ENCODE results near the gene PRDM12.
"Not testable (repeated sequence)": the region's sequence is repeated elsewhere in the genome, so short reads cannot be mapped to it uniquely, and the experiment has no call there.

Gene PRDM12

DNA sequence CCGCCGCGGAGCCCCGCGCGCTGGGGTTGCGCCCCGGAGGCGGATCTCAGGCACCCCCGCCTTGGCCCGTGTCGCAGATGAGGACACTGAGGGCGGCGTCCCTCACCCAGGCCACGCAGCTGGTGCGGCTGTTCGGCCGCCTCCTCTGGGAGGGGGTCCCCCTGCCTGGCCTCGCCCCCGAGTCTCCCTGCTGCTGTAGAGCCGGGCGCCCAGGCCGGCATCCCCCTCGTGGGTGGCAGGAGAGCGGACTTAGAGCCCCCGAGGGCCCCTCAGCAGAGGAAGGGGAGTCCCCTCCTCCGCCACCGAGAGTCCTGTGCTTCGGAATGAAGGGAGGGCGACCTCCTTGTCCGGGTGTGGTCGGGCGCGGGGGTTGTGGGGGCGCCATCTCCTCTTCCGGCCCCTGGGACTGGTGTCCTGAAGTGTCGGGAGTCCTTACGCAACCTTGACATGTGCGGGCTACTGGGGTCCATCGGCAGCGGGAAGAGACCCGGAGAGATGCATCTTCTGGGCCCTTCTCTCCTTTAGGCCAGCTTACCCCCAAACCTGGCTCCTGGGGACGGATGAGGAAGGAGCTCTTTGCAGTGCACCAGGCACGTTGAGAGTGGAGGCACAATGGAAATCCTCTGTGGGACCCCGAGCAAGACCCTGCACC lies 17.5 kb downstream of the PRDM12 start:
- ChIA-PET CTCF (interaction anchor here (0.8 to 11.6 kb wide), 33 partner anchors 9 to 557 kb away, joined by 3 to 414 read pairs (median 5); partner anchors contain the start of genes EXOSC2 and PRDM12), POLR2A (interaction anchor here (0.9 to 1.0 kb wide), 2 partner anchors 102 to 222 kb away, joined by 3 to 4 read pairs; partner anchors contain the start of gene FUBP3)
- H3K4me3 ChIP-seq (ENCODE audit: low read depth, low read length) = peak overlapping the region; percentile 49
- no peak for DNase-seq (ENCODE audit: low read depth, low spot score)
- TF ChIP-seq, protein P1, sequence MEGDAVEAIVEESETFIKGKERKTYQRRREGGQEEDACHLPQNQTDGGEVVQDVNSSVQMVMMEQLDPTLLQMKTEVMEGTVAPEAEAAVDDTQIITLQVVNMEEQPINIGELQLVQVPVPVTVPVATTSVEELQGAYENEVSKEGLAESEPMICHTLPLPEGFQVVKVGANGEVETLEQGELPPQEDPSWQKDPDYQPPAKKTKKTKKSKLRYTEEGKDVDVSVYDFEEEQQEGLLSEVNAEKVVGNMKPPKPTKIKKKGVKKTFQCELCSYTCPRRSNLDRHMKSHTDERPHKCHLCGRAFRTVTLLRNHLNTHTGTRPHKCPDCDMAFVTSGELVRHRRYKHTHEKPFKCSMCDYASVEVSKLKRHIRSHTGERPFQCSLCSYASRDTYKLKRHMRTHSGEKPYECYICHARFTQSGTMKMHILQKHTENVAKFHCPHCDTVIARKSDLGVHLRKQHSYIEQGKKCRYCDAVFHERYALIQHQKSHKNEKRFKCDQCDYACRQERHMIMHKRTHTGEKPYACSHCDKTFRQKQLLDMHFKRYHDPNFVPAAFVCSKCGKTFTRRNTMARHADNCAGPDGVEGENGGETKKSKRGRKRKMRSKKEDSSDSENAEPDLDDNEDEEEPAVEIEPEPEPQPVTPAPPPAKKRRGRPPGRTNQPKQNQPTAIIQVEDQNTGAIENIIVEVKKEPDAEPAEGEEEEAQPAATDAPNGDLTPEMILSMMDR (IDR thresholded peaks at IDR 0.05; ENCODE audit: insufficient read depth, low read length, missing control alignments) = no peak

DNA sequence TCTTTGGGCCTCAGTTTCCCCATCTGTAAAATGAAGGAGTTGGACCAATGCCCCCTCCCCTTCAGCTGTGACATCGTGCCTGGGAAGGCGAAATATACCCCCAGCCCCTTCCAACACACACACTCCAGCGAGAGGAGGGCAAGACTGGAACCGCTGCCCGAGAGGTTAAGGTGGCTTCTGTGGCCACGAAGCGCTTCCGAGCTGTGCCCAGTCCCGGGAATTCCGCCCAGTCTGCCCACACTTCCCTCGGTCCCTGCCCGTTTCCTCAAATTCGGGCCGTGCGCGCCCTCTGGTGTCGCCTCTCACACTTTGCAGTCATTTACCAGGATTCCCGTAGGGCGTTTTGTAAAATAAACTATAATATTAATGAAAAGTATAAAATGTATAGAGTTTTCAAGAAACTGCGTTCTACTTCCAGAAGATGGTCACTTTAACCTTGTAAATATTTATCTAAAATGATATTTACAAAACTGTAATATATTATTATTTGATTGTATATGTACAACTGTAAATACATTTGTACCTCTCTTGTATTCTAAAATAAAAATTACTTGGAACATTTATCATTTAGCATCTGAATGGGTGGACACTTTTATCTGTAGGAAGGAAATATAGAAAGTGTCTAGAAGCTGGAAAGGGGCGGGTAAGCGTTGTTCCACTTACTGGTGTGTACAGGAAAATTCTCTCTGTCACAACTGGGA lies 18.2 kb downstream of the PRDM12 start:
- CTCF ChIA-PET = interaction anchor here (0.6 to 11.6 kb wide), 48 partner anchors 8 to 834 kb away, joined by 3 to 414 read pairs (median 3); partner anchors contain the start of genes EXOSC2 and PRDM12
- no peak for DNase-seq (ENCODE audit: low read depth, low spot score)
- H3K4me3 ChIP-seq (ENCODE audit: low read depth, low read length) = peak overlapping the region; percentile 39
- POLR2A ChIA-PET = interaction anchor here (0.9 to 1.0 kb wide), 2 partner anchors 103 to 222 kb away, joined by 3 to 4 read pairs; partner anchors contain the start of gene FUBP3
- TF ChIP-seq, protein P1 (IDR thresholded peaks at IDR 0.05; ENCODE audit: insufficient read depth, low read length, missing control alignments) = peak; percentile 77

DNA sequence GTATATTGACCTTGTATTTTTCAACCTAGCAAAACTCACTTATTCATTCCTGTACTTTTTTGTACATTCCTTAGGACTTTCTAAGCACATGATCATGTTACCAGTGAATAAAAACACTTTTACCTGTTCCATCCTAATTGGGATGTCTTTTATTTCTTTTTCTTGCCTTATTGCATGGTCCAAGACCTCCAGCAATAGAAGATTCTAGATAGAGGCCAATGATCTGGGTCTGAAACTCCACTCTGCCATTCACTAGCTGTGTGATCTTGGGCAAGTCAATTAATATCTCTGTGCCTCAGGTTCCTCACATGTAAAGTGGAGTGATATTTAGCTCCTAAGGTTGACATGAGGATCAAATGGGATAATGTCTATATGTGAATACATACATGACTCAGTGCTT lies 20.7 kb downstream of the PRDM12 start:
- H3K4me3 ChIP-seq (ENCODE audit: low read depth, low read length) = no peak overlapping the region
- POLR2A ChIA-PET = no interaction called here
- TF ChIP-seq, protein P1 (IDR thresholded peaks at IDR 0.05; ENCODE audit: insufficient read depth, low read length, missing control alignments) = no peak
- no peak for DNase-seq (ENCODE audit: low read depth, low spot score)
- CTCF ChIA-PET = interaction anchor here (0.8 to 11.6 kb wide), 14 partner anchors 10 to 326 kb away, joined by 3 to 414 read pairs (median 4); no protein-coding TSS in a partner anchor

DNA sequence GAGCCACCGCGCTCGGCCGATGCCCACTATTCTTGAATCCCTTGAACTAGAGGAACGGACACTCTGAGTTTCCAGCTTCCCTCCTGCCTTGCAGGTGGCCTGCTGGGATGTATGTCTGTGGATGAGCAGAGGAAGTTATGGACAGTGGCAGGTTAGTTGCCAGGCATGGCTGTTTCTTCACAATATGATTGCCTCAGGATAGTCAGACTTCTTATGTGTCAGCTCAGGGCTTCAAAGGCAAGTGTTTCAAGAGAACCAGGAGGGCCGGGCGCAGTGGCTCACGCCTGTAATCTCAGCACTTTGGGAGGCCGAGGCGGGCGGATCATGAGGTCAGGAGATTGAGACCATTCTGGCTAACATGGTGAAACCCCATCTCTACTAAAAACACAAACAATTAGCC lies 21.6 kb downstream of the PRDM12 start:
- CTCF ChIA-PET = interaction anchor here (0.6 to 11.6 kb wide), 11 partner anchors 11 to 841 kb away, joined by 3 to 414 read pairs (median 4); no protein-coding TSS in a partner anchor
- POLR2A ChIA-PET = not testable (repeated sequence)

DNA sequence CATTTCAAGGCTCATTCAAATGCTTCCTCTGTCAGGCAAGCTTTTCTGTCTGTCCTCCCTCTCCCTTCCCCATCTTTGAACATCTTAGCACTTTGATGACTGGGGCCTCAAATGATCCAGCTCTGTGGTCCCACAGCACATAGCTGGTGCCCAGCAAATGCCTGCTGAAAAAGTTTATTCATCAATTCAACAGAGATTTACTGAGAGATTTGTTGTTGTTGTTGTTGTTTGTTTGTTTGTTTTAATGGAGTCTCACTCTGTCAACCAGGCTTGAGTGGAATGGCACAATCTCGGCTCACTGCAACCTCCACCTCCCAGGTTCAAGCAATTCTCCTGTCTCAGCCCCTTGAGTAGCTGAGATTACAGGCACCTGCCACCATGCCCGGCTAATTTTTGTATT lies 23.2 kb downstream of the PRDM12 start:
- ChIA-PET POLR2A (no interaction called here), CTCF (interaction anchor here (1.6 to 11.6 kb wide), 3 partner anchors 13 to 220 kb away, joined by 7 to 414 read pairs (median 7); no protein-coding TSS in a partner anchor)
- no peak for DNase-seq (ENCODE audit: low read depth, low spot score)
- TF ChIP-seq, protein P1 (IDR thresholded peaks at IDR 0.05; ENCODE audit: insufficient read depth, low read length, missing control alignments) = no peak
- no peak overlapping the region for H3K4me3 ChIP-seq (ENCODE audit: low read depth, low read length)

More for the DNA sequence above, 21.6 kb downstream of the PRDM12 start:
- DNase-seq (ENCODE audit: low read depth, low spot score); H3K4me3 ChIP-seq (ENCODE audit: low read depth, low read length): not testable (repeated sequence)

DNA sequence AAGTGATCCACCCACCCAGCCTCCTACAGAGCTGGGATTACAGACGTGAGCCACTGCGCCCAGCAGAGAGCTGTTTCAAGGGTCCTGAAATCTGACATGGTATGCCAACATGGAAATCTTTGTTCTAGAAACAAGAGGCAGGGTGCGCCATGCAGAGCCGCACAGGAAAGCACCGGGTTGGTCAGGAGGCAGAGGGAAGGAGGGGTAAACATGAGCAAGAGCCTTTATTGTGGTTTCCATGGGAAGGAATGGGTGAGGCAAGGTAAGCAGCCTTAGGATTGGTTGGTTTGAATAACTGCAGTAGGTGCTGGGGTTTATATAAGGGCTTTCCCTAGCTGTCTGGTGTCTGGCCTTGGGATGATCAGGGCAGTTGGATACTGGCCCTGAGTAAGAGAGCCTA lies 23.7 kb downstream of the PRDM12 start:
- TF ChIP-seq, protein P1 (IDR thresholded peaks at IDR 0.05; ENCODE audit: insufficient read depth, low read length, missing control alignments) = no peak
- no peak for DNase-seq (ENCODE audit: low read depth, low spot score)
- no peak overlapping the region for H3K4me3 ChIP-seq (ENCODE audit: low read depth, low read length)
- CTCF ChIA-PET = interaction anchor here (1.6 to 11.6 kb wide), 2 partner anchors 13 to 221 kb away, joined by 7 to 414 read pairs; no protein-coding TSS in a partner anchor
- POLR2A ChIA-PET = no interaction called here
